NK-92 (cell line): Measurements from ENCODE around the gene GABRA4.

Source experiments
- DNase-seq: peaks from one replicate; lab custom pipeline; 2025; ENCODE audit not compliant: unreplicated experiment; lab: John Stamatoyannopoulos, UW

GABRA4 gene

GRCh38 chr4:46931981-46932380, 61.4 kb downstream of the GABRA4 start:
- DNase-seq = no peak

- no peak for DNase-seq
These were observed 62.5 kb downstream of the GABRA4 start for GRCh38 chr4:46930891-46931290.

- DNase-seq = no peak
These were observed 66.2 kb downstream of the GABRA4 start for GRCh38 chr4:46927201-46927600.

- no peak for DNase-seq
These were observed 68.4 kb downstream of the GABRA4 start for GRCh38 chr4:46924789-46925529.

GRCh38 chr4:46922205-46922604, 71.2 kb downstream of the GABRA4 start:
- no peak for DNase-seq

- DNase-seq = no peak
These were observed 84.3 kb downstream of the GABRA4 start, which contains the start of gene COX7B2 for GRCh38 chr4:46909078-46909477. COX7B2 (minus strand) TSS chr4:46909245; CDS start chr4:46735192, 174,053 bp downstream.

- DNase-seq = no peak
These were observed 85.2 kb downstream of the GABRA4 start for GRCh38 chr4:46908148-46908547.

GRCh38 chr4:46900082-46900481, 93.3 kb downstream of the GABRA4 start:
- DNase-seq = no peak

GRCh38 chr4:46894826-46895225, 98.6 kb downstream of the GABRA4 start:
- DNase-seq = no peak

GRCh38 chr4:46890056-46890455, 103.3 kb downstream of the GABRA4 start:
- no peak for DNase-seq

- DNase-seq = no peak
These were observed 104.0 kb downstream of the GABRA4 start for GRCh38 chr4:46889410-46889809.

GRCh38 chr4:46886711-46887110, 106.7 kb downstream of the GABRA4 start:
- no peak for DNase-seq

- DNase-seq = no peak
These were observed 114.7 kb downstream of the GABRA4 start for GRCh38 chr4:46878641-46879040.

GRCh38 chr4:46874811-46875210, 118.6 kb downstream of the GABRA4 start:
- DNase-seq = no peak

GRCh38 chr4:46870411-46870810, 123.0 kb downstream of the GABRA4 start:
- DNase-seq = no peak
